ENCODE data around the gene GAS2L1.
A peak's percentile ranks its signal among the peaks of the same experiment; 100 is the strongest.

GAS2L1 gene

GRCh38 chr22:29319072-29319471, 12.6 kb downstream of the GAS2L1 start:
- H3K4me3 ChIP-seq (ENCODE audit: low read depth, low read length), result no peak overlapping the region
- TF ChIP-seq, protein P1, sequence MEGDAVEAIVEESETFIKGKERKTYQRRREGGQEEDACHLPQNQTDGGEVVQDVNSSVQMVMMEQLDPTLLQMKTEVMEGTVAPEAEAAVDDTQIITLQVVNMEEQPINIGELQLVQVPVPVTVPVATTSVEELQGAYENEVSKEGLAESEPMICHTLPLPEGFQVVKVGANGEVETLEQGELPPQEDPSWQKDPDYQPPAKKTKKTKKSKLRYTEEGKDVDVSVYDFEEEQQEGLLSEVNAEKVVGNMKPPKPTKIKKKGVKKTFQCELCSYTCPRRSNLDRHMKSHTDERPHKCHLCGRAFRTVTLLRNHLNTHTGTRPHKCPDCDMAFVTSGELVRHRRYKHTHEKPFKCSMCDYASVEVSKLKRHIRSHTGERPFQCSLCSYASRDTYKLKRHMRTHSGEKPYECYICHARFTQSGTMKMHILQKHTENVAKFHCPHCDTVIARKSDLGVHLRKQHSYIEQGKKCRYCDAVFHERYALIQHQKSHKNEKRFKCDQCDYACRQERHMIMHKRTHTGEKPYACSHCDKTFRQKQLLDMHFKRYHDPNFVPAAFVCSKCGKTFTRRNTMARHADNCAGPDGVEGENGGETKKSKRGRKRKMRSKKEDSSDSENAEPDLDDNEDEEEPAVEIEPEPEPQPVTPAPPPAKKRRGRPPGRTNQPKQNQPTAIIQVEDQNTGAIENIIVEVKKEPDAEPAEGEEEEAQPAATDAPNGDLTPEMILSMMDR (IDR thresholded peaks at IDR 0.05; ENCODE audit: control insufficient read depth, extremely low read depth, insufficient read depth), result no peak
- DNase-seq (ENCODE audit: low read depth), result no peak

DNA sequence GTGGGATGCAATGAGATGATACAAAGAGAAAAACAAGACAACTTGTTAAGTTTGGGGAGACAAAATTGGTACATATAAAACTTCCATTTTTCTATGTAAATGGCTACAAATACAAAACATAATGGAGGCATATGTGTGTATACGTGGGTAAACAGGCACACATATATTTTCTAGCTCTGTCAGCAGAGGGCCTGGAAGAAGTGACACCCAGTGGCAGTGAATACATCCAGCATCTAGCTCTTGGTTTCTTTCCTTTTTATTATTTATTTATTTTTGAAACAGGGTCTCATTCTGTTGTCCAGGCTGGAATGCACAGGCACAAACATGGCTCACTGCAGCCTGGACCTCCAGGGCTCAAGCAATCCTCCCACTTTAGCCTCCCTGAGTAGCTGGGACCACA, 14.1 kb downstream of the GAS2L1 start:
- no peak for DNase-seq (ENCODE audit: low read depth)
- H3K4me3 ChIP-seq (ENCODE audit: low read depth, low read length), result no peak overlapping the region
- TF ChIP-seq, protein P1 (IDR thresholded peaks at IDR 0.05; ENCODE audit: control insufficient read depth, extremely low read depth, insufficient read depth), result peak; percentile 39; the same call in 1 of the 2 replicates

DNA sequence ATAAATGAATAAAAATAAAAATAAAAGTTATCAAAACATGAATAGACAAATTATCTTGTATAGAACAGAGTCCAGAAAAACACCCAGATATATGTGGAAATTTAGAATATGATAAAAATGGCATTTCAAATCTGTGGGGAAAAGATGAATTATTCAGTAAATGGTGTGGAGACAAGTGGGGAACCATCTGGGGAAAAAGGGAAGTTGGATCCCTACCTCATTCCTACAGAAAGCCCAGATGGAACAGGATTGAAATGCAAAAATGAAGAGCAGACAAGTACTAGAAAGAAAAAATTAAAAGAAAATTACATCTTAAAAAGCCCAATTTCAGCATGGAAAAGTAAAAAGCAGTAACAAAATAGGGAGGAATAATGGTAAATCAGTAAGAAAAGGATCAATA, 17.2 kb downstream of the GAS2L1 start:
- no peak overlapping the region for H3K4me3 ChIP-seq (ENCODE audit: low read depth, low read length)
- no peak for DNase-seq (ENCODE audit: low read depth)
- TF ChIP-seq, protein P1 (IDR thresholded peaks at IDR 0.05; ENCODE audit: control insufficient read depth, extremely low read depth, insufficient read depth), result no peak

DNA sequence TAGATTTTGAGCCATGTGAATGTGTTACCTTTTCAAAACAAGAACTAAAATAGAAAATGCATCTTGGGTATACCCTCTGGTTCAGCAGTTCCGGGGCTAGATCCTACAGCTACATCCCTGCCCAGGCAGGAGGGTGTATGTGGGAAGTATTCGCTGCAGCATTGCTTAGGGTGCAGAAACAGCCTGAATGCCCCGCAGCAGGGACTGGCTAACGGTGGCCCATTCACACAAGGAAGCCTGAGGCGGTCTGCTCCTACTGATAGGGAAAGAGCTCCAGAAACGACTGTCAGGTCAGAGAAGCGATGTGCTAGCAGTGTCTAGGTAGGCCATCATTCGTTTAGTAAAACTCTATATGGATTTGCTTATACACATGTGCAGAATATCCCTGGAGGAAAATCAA, 18.9 kb downstream of the GAS2L1 start:
- DNase-seq (ENCODE audit: low read depth), result no peak
- TF ChIP-seq, protein P1 (IDR thresholded peaks at IDR 0.05; ENCODE audit: control insufficient read depth, extremely low read depth, insufficient read depth), result no peak
- no peak overlapping the region for H3K4me3 ChIP-seq (ENCODE audit: low read depth, low read length)

- TF ChIP-seq, protein P1 (IDR thresholded peaks at IDR 0.05; ENCODE audit: control insufficient read depth, extremely low read depth, insufficient read depth), result no peak
- no peak for DNase-seq (ENCODE audit: low read depth)
- no peak overlapping the region for H3K4me3 ChIP-seq (ENCODE audit: low read depth, low read length)
These were observed 19.4 kb downstream of the GAS2L1 start for GRCh38 chr22:29325785-29326315.

GRCh38 chr22:29326481-29326880, 20.0 kb downstream of the GAS2L1 start:
- TF ChIP-seq, protein P1 (IDR thresholded peaks at IDR 0.05; ENCODE audit: control insufficient read depth, extremely low read depth, insufficient read depth), result no peak
- no peak for DNase-seq (ENCODE audit: low read depth)

GRCh38 chr22:29327089-29327764, 20.8 kb downstream of the GAS2L1 start:
- TF ChIP-seq, protein P1 (IDR thresholded peaks at IDR 0.05; ENCODE audit: control insufficient read depth, extremely low read depth, insufficient read depth), result no peak
- DNase-seq (ENCODE audit: low read depth), result no peak
- H3K4me3 ChIP-seq (ENCODE audit: low read depth, low read length), result no peak overlapping the region

More at GRCh38 chr22:29326481-29326880, 20.0 kb downstream of the GAS2L1 start:
- no peak overlapping the region for H3K4me3 ChIP-seq (ENCODE audit: low read depth, low read length)

Measured in LNCaP clone FGC (cell line).